GM23248 (cell line): ENCODE results near the gene UGT2B11.

ENCODE experiments used
- EZH2 ChIP-seq: fragments of 200-600 bp; sonication (generic); IDR thresholded peaks from 2 replicates; pipeline ENCODE4 v1.6.1; 2018; ENCODE audit warnings: antibody characterized with exemption, mild to moderate bottlenecking; ENCODE audit not compliant: insufficient read depth, poor library complexity, severe bottlenecking
- EZH2phosphoT487 ChIP-seq: fragments of 200-600 bp; sonication (generic); IDR thresholded peaks from 2 replicates; pipeline ENCODE4 v1.6.1; 2018; ENCODE audit warnings: antibody characterized with exemption, moderate library complexity, mild to moderate bottlenecking, low read depth; ENCODE audit not compliant: insufficient read depth

- TF ChIP-seq EZH2phosphoT487 (no peak), EZH2 (no peak)
Measured at GRCh38 chr4:69214716-69215115, at the start of gene UGT2B11.
